Measurements from ENCODE around the gene CFH. TPM values are rescaled to one million over a fixed set of nuclear protein-coding genes. Genes with fewer than 3 reads are reported as not detected.
"Not testable (repeated sequence)": the region's sequence is repeated elsewhere in the genome, so short reads cannot be mapped to it uniquely, and the experiment has no call there.

The CFH gene
- polyA plus RNA-seq (ENCODE audit: insufficient read length in 4 of 4): 100 to 1,000 TPM in 1 of 4 donors, 10 to 100 TPM in 3; 19.5 to 102 (median 57.4) TPM

DNA sequence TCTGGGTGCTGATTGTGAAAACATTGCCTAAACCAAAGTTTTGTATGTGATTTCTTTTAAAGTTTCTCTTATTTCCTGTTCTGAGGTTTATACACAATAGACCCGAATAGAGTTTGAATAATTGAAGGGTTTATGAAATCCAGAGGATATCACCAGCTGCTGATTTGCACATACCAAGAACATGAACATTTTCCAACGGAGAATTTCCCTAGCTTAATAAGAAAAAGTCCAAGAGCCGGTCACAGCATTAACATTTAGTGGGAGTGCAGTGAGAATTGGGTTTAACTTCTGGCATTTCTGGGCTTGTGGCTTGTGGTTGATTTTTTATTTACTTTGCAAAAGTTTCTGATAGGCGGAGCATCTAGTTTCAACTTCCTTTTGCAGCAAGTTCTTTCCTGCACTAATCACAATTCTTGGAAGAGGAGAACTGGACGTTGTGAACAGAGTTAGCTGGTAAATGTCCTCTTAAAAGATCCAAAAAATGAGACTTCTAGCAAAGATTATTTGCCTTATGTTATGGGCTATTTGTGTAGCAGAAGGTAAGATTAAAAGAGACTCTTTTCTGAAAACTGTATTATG lies at the start of gene CFH:
TSS of gene CFH (plus strand) at position 407 of the 579 bp plus-strand sequence. CDS start at position 482, 75 bp downstream.
- peak in 1 of 4 donors; percentile 4 for DNase-seq (ENCODE audit: low read depth in 4 of 4, low spot score in 3 of 4)

GRCh38 chr1:196603651-196604050 lies 48.2 kb upstream of the CFH start:
- no peak for DNase-seq (ENCODE audit: low read depth in 4 of 4, low spot score in 3 of 4)

- peak in 1 of 4 donors; percentile 16 for DNase-seq (ENCODE audit: low read depth in 4 of 4, low spot score in 3 of 4)
Observed at GRCh38 chr1:196607981-196608380, 43.9 kb upstream of the CFH start.

DNA sequence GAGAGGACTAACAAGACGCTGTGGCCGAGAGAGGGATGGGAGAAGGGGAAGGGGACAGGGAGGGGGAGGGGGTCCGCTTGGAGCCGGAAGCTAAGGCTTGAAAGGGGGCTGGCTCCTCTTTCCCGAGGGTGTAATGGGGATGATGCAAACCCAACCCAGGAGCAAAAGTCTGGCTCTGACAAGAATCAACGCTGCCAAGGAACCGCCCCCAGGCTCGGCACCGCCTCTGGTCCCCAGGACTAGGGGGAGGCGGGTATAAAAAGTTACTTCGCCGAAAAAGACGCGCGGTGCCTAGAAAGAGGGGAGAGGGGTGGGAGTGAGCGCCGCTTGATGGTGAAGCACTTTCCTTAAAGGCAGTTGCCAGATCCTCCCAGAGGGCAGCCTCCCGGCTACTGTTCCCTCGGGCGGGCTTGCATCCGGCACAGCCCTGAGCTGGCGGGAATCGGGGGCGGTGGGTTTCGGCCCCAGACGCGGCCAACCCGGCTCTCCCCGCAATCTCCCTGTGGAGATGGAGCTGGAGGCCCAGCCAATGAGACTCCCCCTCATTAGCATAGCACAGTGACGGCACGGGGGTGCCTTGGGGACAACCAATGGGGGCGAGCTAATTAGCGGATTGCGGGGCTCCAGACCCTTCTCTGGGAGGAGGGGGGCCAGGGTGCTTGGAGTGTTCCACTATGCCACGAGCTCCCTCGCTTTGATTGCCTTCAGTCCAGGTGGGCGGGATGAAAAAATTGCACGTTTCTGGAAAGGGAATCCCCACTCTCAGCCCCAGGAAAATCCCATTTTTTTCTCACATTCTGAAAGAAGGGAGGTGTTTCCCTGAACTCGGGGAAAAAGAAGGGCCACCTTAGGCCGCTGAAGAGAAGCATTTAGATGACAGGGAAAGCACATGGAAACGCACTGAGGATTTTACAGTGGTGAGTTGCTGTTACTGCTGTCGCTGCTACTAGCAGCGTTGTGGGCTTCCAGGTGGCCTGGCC lies 43.2 kb upstream of the CFH start, which contains the start of gene KCNT2:
TSS of gene KCNT2 (minus strand) at position 51 of the 980 bp plus-strand sequence. CDS start 131 bp downstream, outside the sequence.
- peak; percentile 71 to 84 (median 74) for DNase-seq (ENCODE audit: low read depth in 4 of 4, low spot score in 3 of 4)

GRCh38 chr1:196609370-196609737 lies 42.5 kb upstream of the CFH start:
- peak in 1 of 4 donors; percentile 18 for DNase-seq (ENCODE audit: low read depth in 4 of 4, low spot score in 3 of 4)

DNA sequence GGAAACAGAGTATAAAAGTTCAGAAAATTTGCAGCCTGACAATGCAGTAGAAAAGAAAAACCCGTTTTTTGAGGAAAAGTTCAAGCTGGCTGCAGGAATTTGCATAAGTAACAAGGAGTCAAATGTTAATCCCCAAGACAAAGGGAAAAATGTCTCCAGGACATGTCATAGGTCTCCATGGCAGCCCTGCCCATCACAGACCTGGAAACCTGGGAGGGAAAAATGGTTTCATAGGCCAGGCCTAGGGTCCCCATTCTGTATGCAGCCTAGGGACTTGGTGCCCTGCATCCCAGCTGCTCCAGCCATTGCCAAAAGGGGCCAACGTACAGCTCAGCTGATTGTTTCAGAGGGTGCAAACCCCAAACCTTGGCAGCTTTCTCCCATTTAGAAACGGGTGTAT lies 40.0 kb upstream of the CFH start:
- no peak for DNase-seq (ENCODE audit: low read depth in 4 of 4, low spot score in 3 of 4)

- no peak for DNase-seq (ENCODE audit: low read depth in 4 of 4, low spot score in 3 of 4)
Observed at GRCh38 chr1:196619721-196620120, 32.1 kb upstream of the CFH start.

- no peak for DNase-seq (ENCODE audit: low read depth in 4 of 4, low spot score in 3 of 4)
Observed at GRCh38 chr1:196623079-196623478, 28.8 kb upstream of the CFH start.

GRCh38 chr1:196628838-196629237 lies 23.0 kb upstream of the CFH start:
- DNase-seq (ENCODE audit: low read depth in 4 of 4, low spot score in 3 of 4): no peak

GRCh38 chr1:196637606-196638005 lies 14.2 kb upstream of the CFH start:
- DNase-seq (ENCODE audit: low read depth in 4 of 4, low spot score in 3 of 4): no peak

DNA sequence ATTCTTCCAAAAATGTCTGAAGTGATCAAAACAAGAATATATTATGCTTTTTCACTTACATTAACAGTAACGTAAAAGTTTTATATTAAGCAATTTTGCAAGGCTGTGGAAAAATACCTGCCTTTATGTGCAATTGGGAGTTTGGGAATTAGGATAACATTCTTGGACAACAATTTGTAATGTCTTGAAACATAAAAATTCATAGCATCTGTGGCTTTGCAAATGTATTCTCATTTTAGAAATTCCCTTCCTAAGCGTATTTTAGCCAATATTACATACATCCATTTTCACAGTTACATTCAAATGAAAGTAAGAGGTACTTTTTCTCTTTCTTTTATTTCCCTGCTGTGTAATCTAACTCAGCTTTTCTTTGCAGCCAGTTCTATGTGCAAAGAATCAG lies 13.4 kb upstream of the CFH start:
- DNase-seq (ENCODE audit: low read depth in 4 of 4, low spot score in 3 of 4): no peak

DNA sequence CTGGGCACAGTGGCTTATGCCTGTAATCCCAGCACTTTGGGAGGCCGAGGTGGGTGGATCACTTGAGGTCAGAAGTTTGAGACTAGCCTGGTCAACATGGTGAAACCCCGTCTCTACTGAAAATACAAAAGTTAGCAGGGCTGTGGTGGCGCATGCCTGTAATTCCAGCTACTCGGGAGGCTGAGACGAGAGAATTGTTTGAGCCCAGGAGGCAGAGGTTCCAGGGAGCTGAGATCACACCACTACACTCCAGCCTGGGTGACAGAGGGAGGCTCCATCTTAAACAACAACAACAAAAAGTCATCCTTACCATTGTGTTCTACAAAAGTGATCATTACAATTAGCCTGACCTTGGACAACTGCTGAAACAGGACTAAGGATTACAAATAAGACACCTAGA lies 12.6 kb upstream of the CFH start:
- not testable (repeated sequence) for DNase-seq (ENCODE audit: low read depth in 4 of 4, low spot score in 3 of 4)

GRCh38 chr1:196640976-196641375 lies 10.9 kb upstream of the CFH start:
- no peak for DNase-seq (ENCODE audit: low read depth in 4 of 4, low spot score in 3 of 4)

GRCh38 chr1:196649990-196650389 lies 1.9 kb upstream of the CFH start:
- DNase-seq (ENCODE audit: low read depth in 4 of 4, low spot score in 3 of 4): no peak

GRCh38 chr1:196650403-196650802 lies 1.4 kb upstream of the CFH start:
- DNase-seq (ENCODE audit: low read depth in 4 of 4, low spot score in 3 of 4): no peak

DNA sequence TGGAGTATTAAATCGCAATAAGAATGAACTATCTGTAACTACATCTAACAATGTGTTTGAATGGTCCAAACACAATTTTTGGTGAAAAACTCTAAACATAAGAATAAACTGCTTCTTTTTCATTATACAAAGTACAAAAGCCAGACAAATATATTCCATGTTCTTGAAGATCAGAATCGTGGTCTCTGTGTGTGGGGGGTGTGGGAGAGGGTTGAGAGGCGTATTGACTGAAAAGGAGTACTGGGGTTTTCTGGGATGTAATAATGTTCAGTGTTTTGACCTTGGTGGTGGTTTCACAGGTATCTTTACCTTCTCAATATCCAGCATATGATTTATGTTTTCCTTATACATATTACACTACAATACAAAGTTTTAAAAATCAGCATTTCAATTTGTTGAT lies 764 bp upstream of the CFH start:
- no peak for DNase-seq (ENCODE audit: low read depth in 4 of 4, low spot score in 3 of 4)

GRCh38 chr1:196654271-196654670 lies 2.4 kb downstream of the CFH start:
- no peak for DNase-seq (ENCODE audit: low read depth in 4 of 4, low spot score in 3 of 4)

DNA sequence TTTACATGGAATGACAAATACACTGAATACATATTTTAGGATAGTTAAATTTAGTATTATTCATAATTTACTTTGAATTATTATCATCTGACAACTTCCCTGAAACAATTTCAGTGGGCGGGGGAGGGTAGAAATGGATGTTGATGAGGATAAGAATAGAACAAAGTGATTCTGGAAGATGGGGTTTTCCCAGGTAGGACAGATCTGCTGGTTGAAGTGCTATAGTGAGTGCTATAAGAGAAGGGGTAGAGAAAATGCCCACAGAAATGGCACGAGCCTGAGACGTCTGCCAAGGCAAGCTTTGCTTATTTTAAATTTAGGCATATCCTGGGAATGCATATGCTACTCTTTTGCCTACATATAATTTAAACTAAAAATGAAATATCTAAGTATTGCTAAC lies 3.2 kb downstream of the CFH start:
- no peak for DNase-seq (ENCODE audit: low read depth in 4 of 4, low spot score in 3 of 4)

DNA sequence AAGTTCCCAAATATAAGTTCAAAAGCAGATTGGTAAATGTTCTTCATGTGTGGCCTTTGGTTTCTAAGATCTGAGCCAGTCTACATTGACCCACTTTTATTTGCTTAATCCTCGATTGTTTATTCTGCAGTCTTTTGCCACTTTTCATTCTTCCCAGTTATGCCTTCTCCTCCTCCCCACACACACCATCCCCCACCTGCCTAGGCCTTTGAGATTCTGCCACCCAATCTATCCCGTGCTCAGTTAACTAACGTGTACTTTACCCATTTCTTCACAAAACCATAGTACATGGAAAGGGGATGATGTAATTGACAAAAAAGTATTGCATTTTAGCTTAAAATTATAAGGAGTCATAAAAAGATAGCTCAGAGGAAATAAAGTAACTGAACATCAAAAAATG lies 3.7 kb downstream of the CFH start:
- no peak for DNase-seq (ENCODE audit: low read depth in 4 of 4, low spot score in 3 of 4)

DNA sequence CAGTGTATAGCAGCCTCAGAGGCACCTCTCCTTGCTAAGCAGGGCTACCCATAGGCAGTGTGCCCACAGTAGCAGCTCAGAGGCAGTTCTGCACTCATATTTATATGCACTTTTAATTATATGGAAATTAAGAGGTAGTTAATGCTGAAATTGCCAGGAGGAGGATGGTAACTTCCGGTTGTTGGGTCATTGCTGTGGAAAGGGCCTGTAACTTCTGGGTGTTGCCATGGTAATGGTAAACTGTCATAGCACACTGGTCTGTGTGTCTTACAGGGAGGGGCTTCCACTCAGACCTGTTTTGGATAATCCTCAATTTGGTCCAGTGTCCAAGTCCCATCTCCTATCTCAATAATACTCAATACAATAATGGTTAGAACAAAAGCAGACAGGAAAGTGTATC lies 7.6 kb downstream of the CFH start:
- no peak for DNase-seq (ENCODE audit: low read depth in 4 of 4, low spot score in 3 of 4)

DNA sequence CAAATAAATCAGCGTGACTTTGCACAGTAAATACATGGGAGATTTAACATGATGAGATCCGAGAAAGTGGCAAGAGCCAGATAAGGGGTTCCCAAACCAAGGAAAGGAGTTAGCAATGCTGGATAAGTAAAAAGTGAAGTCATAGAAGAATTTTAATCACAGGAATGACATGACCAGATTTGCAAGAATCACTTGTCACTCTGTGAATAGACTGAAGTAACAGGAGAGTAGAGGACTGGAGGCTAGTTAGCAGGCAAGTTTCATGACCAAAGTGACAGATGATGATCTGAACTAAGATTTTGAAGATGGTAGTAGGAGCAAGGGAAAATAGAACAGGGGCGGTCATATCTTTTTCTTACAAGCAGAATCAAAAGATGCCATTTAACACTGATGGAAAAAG lies 8.4 kb downstream of the CFH start:
- no peak for DNase-seq (ENCODE audit: low read depth in 4 of 4, low spot score in 3 of 4)

- peak in 2 of 4 donors; percentile 7 to 14 for DNase-seq (ENCODE audit: low read depth in 4 of 4, low spot score in 3 of 4)
Observed at GRCh38 chr1:196660852-196661251, 9.0 kb downstream of the CFH start.
